ENCODE data around the gene AMD1. TPM values are rescaled to one million over a fixed set of nuclear protein-coding genes. Genes with fewer than 3 reads are reported as not detected.
"Not testable (repeated sequence)": the region's sequence is repeated elsewhere in the genome, so short reads cannot be mapped to it uniquely, and the experiment has no call there.

The AMD1 gene
- total RNA-seq, 1 donor from 2014 or later = 170 TPM

DNA sequence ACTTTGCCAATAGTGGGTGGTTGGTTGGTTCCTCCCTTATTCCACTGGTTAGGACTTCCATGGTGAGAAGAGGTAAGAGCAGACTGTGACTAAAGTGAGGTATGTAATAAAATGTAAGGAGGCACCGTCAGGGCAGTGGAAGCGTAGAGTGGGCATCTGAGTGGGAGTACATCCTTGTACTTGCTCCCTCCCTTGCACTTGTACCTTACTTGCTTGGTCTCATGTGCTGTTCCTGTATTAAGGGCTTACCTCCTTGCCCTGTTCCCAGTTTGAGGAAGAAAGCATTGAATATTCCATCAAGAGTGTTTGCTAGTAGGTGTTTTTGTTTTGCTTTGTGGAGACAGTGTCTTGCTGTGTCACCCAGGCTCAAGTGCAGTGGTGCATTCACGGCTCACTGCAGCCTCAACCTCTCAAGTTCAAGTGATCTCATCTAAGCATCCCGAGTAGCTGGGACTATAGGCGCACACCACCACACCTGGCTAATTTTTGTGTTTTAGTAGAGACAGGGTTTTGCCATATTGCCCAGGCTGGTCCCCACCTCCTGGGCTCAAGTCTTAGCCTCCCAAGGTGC lies 25.5 kb downstream of the AMD1 start:
- Histone ChIP-seq H3K4me3 (ENCODE audit: low read depth, low read length) (no peak overlapping the region), H3K36me3 (ENCODE audit: control insufficient read depth, insufficient read depth, low read length) (peaks cover 3% of the 10 kb centered on the region), H3K27me3 (ENCODE audit: control insufficient read depth, insufficient read depth, low read length) (no peaks in the 10 kb centered on the region)
- TF ChIP-seq, protein P1, sequence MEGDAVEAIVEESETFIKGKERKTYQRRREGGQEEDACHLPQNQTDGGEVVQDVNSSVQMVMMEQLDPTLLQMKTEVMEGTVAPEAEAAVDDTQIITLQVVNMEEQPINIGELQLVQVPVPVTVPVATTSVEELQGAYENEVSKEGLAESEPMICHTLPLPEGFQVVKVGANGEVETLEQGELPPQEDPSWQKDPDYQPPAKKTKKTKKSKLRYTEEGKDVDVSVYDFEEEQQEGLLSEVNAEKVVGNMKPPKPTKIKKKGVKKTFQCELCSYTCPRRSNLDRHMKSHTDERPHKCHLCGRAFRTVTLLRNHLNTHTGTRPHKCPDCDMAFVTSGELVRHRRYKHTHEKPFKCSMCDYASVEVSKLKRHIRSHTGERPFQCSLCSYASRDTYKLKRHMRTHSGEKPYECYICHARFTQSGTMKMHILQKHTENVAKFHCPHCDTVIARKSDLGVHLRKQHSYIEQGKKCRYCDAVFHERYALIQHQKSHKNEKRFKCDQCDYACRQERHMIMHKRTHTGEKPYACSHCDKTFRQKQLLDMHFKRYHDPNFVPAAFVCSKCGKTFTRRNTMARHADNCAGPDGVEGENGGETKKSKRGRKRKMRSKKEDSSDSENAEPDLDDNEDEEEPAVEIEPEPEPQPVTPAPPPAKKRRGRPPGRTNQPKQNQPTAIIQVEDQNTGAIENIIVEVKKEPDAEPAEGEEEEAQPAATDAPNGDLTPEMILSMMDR (IDR thresholded peaks at IDR 0.05; ENCODE audit: insufficient read depth, low read length, severe bottlenecking) = no peak
- no peak for FAIRE-seq
- DNase-seq (ENCODE audit: low read depth) = no peak

DNA sequence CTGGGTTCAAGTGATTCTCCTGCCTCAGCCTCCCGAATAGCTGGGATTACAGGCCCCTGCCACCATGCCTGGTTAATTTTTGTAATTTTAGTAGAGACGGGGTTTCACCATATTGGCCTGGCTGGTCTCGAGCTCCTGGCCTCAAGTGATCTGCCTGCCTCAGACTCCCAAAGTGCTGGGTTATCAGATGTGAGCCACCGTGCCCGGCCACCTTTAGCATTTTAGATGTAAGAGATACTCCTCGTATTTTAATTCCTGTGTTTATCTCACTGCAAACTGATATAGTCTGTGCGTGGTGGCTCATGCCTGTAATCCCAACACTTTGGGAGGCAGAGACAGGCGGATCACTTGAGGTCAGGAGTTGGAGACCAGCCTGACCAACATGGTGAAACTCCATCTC lies 27.0 kb downstream of the AMD1 start:
- not testable (repeated sequence) for DNase-seq (ENCODE audit: low read depth); H3K4me3 ChIP-seq (ENCODE audit: low read depth, low read length); H3K36me3 ChIP-seq (ENCODE audit: control insufficient read depth, insufficient read depth, low read length); H3K27me3 ChIP-seq (ENCODE audit: control insufficient read depth, insufficient read depth, low read length); FAIRE-seq

- no peaks in the 10 kb centered on the region for H3K27me3 ChIP-seq (ENCODE audit: control insufficient read depth, insufficient read depth, low read length)
These were observed 27.5 kb downstream of the AMD1 start for GRCh38 chr6:110902091-110902490.

GRCh38 chr6:110906273-110906672 lies 31.7 kb downstream of the AMD1 start:
- FAIRE-seq; H3K36me3 ChIP-seq (ENCODE audit: control insufficient read depth, insufficient read depth, low read length); DNase-seq (ENCODE audit: low read depth); H3K27me3 ChIP-seq (ENCODE audit: control insufficient read depth, insufficient read depth, low read length); H3K4me3 ChIP-seq (ENCODE audit: low read depth, low read length): not testable (repeated sequence)

More at GRCh38 chr6:110902091-110902490, 27.5 kb downstream of the AMD1 start:
- FAIRE-seq (no peak), DNase-seq (ENCODE audit: low read depth) (no peak)
- TF ChIP-seq, protein P1 (IDR thresholded peaks at IDR 0.05; ENCODE audit: insufficient read depth, low read length, severe bottlenecking) = no peak
- no peak overlapping the region for H3K4me3 ChIP-seq (ENCODE audit: low read depth, low read length)
- H3K36me3 ChIP-seq (ENCODE audit: control insufficient read depth, insufficient read depth, low read length) = no peaks in the 10 kb centered on the region

GRCh38 chr6:110930781-110931180 lies 56.2 kb downstream of the AMD1 start:
- TF ChIP-seq, protein P1 (IDR thresholded peaks at IDR 0.05; ENCODE audit: insufficient read depth, low read length, severe bottlenecking) = no peak
- Histone ChIP-seq H3K27me3 (ENCODE audit: control insufficient read depth, insufficient read depth, low read length) (no peaks in the 10 kb centered on the region), H3K36me3 (ENCODE audit: control insufficient read depth, insufficient read depth, low read length) (no peaks in the 10 kb centered on the region), H3K4me3 (ENCODE audit: low read depth, low read length) (no peak overlapping the region)
- FAIRE-seq (no peak), DNase-seq (ENCODE audit: low read depth) (no peak)

DNA sequence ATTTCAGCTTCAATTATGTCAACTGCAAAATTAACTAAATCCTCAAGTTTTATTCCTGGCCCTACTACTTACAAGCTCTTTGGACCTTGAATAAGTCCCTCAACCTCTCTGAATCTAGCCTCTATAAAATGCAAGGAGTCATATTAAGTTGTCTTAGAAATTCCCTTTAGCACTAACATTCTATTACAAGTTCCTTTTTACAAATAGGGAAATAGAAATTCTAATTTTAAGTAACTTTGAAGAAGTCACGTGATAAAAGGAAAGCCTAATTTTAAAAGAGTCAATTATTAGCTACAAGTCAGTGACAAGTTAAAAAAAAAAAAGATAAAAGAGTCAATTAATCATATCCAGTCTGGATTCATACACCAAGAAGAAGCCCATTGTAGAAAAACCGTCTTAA lies 59.3 kb downstream of the AMD1 start:
- Histone ChIP-seq H3K4me3 (ENCODE audit: low read depth, low read length) (no peak overlapping the region), H3K36me3 (ENCODE audit: control insufficient read depth, insufficient read depth, low read length) (no peaks in the 10 kb centered on the region), H3K27me3 (ENCODE audit: control insufficient read depth, insufficient read depth, low read length) (no peaks in the 10 kb centered on the region)
- FAIRE-seq (no peak), DNase-seq (ENCODE audit: low read depth) (no peak)
- TF ChIP-seq, protein P1 (IDR thresholded peaks at IDR 0.05; ENCODE audit: insufficient read depth, low read length, severe bottlenecking) = no peak

- FAIRE-seq = no peak
These were observed 59.9 kb downstream of the AMD1 start for GRCh38 chr6:110934381-110934898.

More at GRCh38 chr6:110934381-110934898, 59.9 kb downstream of the AMD1 start:
- no peak for DNase-seq (ENCODE audit: low read depth)
- no peaks in the 10 kb centered on the region for H3K27me3 ChIP-seq (ENCODE audit: control insufficient read depth, insufficient read depth, low read length)
- no peak overlapping the region for H3K4me3 ChIP-seq (ENCODE audit: low read depth, low read length)
- no peaks in the 10 kb centered on the region for H3K36me3 ChIP-seq (ENCODE audit: control insufficient read depth, insufficient read depth, low read length)
- TF ChIP-seq, protein P1 (IDR thresholded peaks at IDR 0.05; ENCODE audit: insufficient read depth, low read length, severe bottlenecking) = no peak

All from bronchial epithelial cell (primary cell).